GM21360 (cell line): Measurements from ENCODE around the gene ARL6IP6.

Experiments used
- ATAC-seq: cut with Tn5 transposase; IDR thresholded peaks from one replicate; pipeline ENCODE4 v1.9.1; 2021; ENCODE audit warnings: mild to moderate bottlenecking, moderate library complexity; ENCODE audit not compliant: unreplicated experiment

Gene ARL6IP6

GRCh38 chr2:152792974-152793373 lies 74.6 kb downstream of the ARL6IP6 start:
- no peak for ATAC-seq

DNA sequence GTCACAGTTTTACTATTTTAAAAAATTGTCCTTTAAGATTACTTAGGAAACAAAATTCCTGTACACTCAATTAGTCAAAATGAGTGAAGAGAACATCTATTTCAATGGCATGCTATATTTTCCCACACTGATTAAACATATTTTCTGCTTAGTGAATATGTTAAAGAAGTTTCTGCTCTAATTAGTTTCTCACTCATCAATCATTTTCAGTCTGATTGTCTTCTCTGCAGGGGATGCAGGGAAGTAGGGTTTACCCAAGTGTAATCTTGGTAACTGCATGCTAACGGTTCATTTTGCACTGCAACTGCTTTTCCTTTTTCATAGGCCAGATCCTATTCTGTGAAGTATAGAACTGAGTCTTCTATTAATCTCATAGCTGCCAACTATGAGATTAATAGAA lies 78.5 kb downstream of the ARL6IP6 start:
- no peak for ATAC-seq

- ATAC-seq: no peak
Measured at GRCh38 chr2:152804687-152805408, 86.4 kb downstream of the ARL6IP6 start.

- ATAC-seq: no peak
Measured at GRCh38 chr2:152811916-152812315, 93.5 kb downstream of the ARL6IP6 start.
